ENCODE measurements around the gene UTP20. TPM values are rescaled to one million over a fixed set of nuclear protein-coding genes. Genes with fewer than 3 reads are reported as not detected.

UTP20 gene
- polyA plus RNA-seq, 1 of the 3 experiments (the other 2 are of a cell fraction): 5.7 TPM

DNA sequence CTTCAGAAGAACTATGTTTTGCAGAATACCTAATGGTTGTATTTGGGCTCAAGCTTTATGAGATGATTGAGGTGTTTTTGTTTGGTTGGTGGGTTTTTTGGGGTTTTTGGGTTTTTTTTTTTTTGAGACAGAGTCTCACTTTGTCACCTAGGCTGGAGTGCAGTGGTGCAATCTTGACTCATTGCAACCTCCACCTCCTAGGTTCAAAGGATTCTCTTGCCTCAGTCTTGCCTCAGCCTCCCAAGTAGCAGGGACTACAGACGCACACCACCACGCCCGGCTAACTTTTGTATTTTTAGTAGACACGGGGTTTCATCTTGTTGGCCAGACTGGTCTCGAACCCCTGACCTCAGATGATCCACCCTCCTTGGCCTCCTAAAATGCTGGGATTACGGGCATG, 88.1 kb downstream of the UTP20 start:
- peaks cover 61 to 85% of the 10 kb centered on the region in 2 experiments for H3K36me3 ChIP-seq (replicated peaks in 1 of 2; ENCODE audit: control insufficient read depth in 1 of 2, insufficient read depth in 2 of 2, low read length in 1 of 2)
- WGBS (ENCODE audit: low lambda C conversion rate): 96% methylated on average over 6 of the region's 6 CpGs
- POLR2A ChIA-PET: no interaction called here

DNA sequence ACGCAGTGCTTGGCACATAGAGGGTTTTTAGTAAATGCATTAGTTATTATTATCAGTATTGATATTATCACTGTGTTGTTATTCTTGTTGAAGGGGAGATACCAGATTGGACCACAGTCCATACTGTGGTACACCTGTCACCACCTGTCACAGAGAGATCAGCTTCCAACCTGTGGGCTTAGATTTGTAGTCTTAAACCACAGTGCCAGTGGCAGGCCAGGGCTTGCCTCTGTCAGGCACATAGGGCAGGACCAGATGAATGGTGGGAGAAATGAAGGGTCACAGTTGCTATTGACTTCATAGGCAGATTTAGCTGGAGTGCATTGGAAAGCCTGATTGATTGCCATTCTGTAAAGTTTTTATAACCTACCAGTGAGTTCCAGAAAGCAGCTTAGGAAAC, 92.5 kb downstream of the UTP20 start:
- CTCF ChIA-PET: no interaction called here
- 100% methylated on average over 1 of the region's 1 CpG for WGBS (ENCODE audit: low lambda C conversion rate)
- H3K27me3 ChIP-seq (ENCODE audit: insufficient read depth): no peaks in the 10 kb centered on the region
- TF ChIP-seq NFIC (IDR thresholded peaks at IDR 0.05; ENCODE audit: borderline replicate concordance): no peak
- TF ChIP-seq, protein P1, sequence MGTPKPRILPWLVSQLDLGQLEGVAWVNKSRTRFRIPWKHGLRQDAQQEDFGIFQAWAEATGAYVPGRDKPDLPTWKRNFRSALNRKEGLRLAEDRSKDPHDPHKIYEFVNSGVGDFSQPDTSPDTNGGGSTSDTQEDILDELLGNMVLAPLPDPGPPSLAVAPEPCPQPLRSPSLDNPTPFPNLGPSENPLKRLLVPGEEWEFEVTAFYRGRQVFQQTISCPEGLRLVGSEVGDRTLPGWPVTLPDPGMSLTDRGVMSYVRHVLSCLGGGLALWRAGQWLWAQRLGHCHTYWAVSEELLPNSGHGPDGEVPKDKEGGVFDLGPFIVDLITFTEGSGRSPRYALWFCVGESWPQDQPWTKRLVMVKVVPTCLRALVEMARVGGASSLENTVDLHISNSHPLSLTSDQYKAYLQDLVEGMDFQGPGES (IDR thresholded peaks at IDR 0.05; ENCODE audit: low read depth, low read length): no peak
- TF ChIP-seq MXI1 (IDR thresholded peaks at IDR 0.05; ENCODE audit: low read depth, low read length): no peak
- no peak for TF ChIP-seq GATA2 (CRISPR knock-in tag; IDR thresholded peaks at IDR 0.05)
- TF ChIP-seq, protein P2, sequence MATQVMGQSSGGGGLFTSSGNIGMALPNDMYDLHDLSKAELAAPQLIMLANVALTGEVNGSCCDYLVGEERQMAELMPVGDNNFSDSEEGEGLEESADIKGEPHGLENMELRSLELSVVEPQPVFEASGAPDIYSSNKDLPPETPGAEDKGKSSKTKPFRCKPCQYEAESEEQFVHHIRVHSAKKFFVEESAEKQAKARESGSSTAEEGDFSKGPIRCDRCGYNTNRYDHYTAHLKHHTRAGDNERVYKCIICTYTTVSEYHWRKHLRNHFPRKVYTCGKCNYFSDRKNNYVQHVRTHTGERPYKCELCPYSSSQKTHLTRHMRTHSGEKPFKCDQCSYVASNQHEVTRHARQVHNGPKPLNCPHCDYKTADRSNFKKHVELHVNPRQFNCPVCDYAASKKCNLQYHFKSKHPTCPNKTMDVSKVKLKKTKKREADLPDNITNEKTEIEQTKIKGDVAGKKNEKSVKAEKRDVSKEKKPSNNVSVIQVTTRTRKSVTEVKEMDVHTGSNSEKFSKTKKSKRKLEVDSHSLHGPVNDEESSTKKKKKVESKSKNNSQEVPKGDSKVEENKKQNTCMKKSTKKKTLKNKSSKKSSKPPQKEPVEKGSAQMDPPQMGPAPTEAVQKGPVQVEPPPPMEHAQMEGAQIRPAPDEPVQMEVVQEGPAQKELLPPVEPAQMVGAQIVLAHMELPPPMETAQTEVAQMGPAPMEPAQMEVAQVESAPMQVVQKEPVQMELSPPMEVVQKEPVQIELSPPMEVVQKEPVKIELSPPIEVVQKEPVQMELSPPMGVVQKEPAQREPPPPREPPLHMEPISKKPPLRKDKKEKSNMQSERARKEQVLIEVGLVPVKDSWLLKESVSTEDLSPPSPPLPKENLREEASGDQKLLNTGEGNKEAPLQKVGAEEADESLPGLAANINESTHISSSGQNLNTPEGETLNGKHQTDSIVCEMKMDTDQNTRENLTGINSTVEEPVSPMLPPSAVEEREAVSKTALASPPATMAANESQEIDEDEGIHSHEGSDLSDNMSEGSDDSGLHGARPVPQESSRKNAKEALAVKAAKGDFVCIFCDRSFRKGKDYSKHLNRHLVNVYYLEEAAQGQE (IDR thresholded peaks at IDR 0.05; ENCODE audit: low read depth, low read length): no peak
- no peak for TF ChIP-seq GABPA (IDR thresholded peaks at IDR 0.05; ENCODE audit: low read depth)
- no peak for TF ChIP-seq SMC3 (IDR thresholded peaks at IDR 0.05; ENCODE audit: low read depth, low read length)
- no peak for TF ChIP-seq ELF1 (IDR thresholded peaks at IDR 0.05)
- no peak for TF ChIP-seq CHD2 (IDR thresholded peaks at IDR 0.05; ENCODE audit: low read length, partially characterized antibody)

More for the DNA sequence above, 88.1 kb downstream of the UTP20 start:
- no peaks in the 10 kb centered on the region for H4K20me1 ChIP-seq (ENCODE audit: insufficient read depth)
- no peak overlapping the region for H3K4me3 ChIP-seq (ENCODE audit: low read depth in 2 of 2, low read length in 1 of 2)
- no peak for DNase-seq
- H3K27ac ChIP-seq (ENCODE audit: low read depth in 2 of 2, low read length in 1 of 2): no peak overlapping the region
- CTCF ChIA-PET: no interaction called here
- no peaks in the 10 kb centered on the region for H3K4me1 ChIP-seq (ENCODE audit: control insufficient read depth in 1 of 2, insufficient read depth in 2 of 2, low read depth in 1 of 2, low read length in 1 of 2)
- H3K4me2 ChIP-seq: no peak overlapping the region
- TF ChIP-seq RFX5 (IDR thresholded peaks at IDR 0.05; ENCODE audit: low read length): no peak
- TF ChIP-seq, protein P1 (IDR thresholded peaks at IDR 0.05; ENCODE audit: low read depth, low read length): no peak
- no peak for TF ChIP-seq MEF2A (IDR thresholded peaks at IDR 0.05; ENCODE audit: borderline replicate concordance, low read depth)
- TF ChIP-seq SMC3 (IDR thresholded peaks at IDR 0.05; ENCODE audit: low read depth, low read length): no peak
- no peak for TF ChIP-seq TAF1 (IDR thresholded peaks at IDR 0.05; ENCODE audit: borderline replicate concordance, low read depth, low read length)
- no peak for TF ChIP-seq GABPA (IDR thresholded peaks at IDR 0.05; ENCODE audit: low read depth)
- TF ChIP-seq, protein P3, sequence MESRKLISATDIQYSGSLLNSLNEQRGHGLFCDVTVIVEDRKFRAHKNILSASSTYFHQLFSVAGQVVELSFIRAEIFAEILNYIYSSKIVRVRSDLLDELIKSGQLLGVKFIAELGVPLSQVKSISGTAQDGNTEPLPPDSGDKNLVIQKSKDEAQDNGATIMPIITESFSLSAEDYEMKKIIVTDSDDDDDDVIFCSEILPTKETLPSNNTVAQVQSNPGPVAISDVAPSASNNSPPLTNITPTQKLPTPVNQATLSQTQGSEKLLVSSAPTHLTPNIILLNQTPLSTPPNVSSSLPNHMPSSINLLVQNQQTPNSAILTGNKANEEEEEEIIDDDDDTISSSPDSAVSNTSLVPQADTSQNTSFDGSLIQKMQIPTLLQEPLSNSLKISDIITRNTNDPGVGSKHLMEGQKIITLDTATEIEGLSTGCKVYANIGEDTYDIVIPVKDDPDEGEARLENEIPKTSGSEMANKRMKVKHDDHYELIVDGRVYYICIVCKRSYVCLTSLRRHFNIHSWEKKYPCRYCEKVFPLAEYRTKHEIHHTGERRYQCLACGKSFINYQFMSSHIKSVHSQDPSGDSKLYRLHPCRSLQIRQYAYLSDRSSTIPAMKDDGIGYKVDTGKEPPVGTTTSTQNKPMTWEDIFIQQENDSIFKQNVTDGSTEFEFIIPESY (IDR thresholded peaks at IDR 0.05; ENCODE audit: borderline replicate concordance, low read depth): no peak
- TF ChIP-seq, protein P4, sequence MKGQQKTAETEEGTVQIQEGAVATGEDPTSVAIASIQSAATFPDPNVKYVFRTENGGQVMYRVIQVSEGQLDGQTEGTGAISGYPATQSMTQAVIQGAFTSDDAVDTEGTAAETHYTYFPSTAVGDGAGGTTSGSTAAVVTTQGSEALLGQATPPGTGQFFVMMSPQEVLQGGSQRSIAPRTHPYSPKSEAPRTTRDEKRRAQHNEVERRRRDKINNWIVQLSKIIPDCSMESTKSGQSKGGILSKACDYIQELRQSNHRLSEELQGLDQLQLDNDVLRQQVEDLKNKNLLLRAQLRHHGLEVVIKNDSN (IDR thresholded peaks at IDR 0.05; ENCODE audit: borderline replicate concordance, low read depth): no peak
- no peak for TF ChIP-seq MXI1 (IDR thresholded peaks at IDR 0.05; ENCODE audit: low read depth, low read length)
- TF ChIP-seq JUND (IDR thresholded peaks at IDR 0.05): no peak
- no peaks in the 10 kb centered on the region for H3K79me2 ChIP-seq (ENCODE audit: insufficient read depth)
- H3F3A ChIP-seq (replicated peaks; ENCODE audit: insufficient read depth): peaks cover 4% of the 10 kb centered on the region
- H3K27me3 ChIP-seq (ENCODE audit: insufficient read depth): no peaks in the 10 kb centered on the region
- H3K9me2 ChIP-seq: no peaks in the 10 kb centered on the region
- no peak overlapping the region for H3K9ac ChIP-seq
- H2AFZ ChIP-seq (ENCODE audit: low read depth): no peak overlapping the region
- H3K9me3 ChIP-seq: no peaks in the 10 kb centered on the region

More for the DNA sequence above, 92.5 kb downstream of the UTP20 start:
- no peak overlapping the region for H2AFZ ChIP-seq (ENCODE audit: low read depth)
- no peak for DNase-seq
- POLR2A ChIA-PET: interaction anchor here (0.5 kb wide), 1 partner anchor 51 kb away, joined by 3 read pairs; no protein-coding TSS in a partner anchor
- no peaks in the 10 kb centered on the region for H3K4me1 ChIP-seq (ENCODE audit: control insufficient read depth in 1 of 2, insufficient read depth in 2 of 2, low read depth in 1 of 2, low read length in 1 of 2)
- no peaks in the 10 kb centered on the region for H3K79me2 ChIP-seq (ENCODE audit: insufficient read depth)
- no peaks in the 10 kb centered on the region for H4K20me1 ChIP-seq (ENCODE audit: insufficient read depth)
- no peak overlapping the region for H3K9ac ChIP-seq
- no peaks in the 10 kb centered on the region for H3K9me3 ChIP-seq
- H3K4me3 ChIP-seq (ENCODE audit: low read depth in 2 of 2, low read length in 1 of 2): no peak overlapping the region
- peaks cover 69 to 80% of the 10 kb centered on the region in 2 experiments for H3K36me3 ChIP-seq (replicated peaks in 1 of 2; ENCODE audit: control insufficient read depth in 1 of 2, insufficient read depth in 2 of 2, low read length in 1 of 2)
- no peaks in the 10 kb centered on the region for H3K9me2 ChIP-seq
- H3K27ac ChIP-seq (ENCODE audit: low read depth in 2 of 2, low read length in 1 of 2): no peak overlapping the region
- no peak overlapping the region for H3K4me2 ChIP-seq
- peaks cover 16% of the 10 kb centered on the region for H3F3A ChIP-seq (replicated peaks; ENCODE audit: insufficient read depth)

Data from SK-N-SH (cell line).